Ishikawa (cell line): Measurements from ENCODE around the gene SH2D4B.

Experiments used
- CEBPB ChIP-seq: IDR thresholded peaks from 2 replicates; pipeline ENCODE4 v1.6.1; 2012
- CREB1 ChIP-seq: IDR thresholded peaks from 2 replicates; pipeline ENCODE4 v1.6.1; 2012; ENCODE audit warnings: low read depth
- EGR1 ChIP-seq: IDR thresholded peaks from 2 replicates; pipeline ENCODE4 v1.6.1; 2012
- EP300 ChIP-seq: IDR thresholded peaks from 2 replicates; pipeline ENCODE4 v1.6.1; 2012; ENCODE audit warnings: borderline replicate concordance
- FOXM1 ChIP-seq: IDR thresholded peaks from 2 replicates; pipeline ENCODE4 v1.6.1; 2012; ENCODE audit warnings: low read depth, borderline replicate concordance
- NFIC ChIP-seq: IDR thresholded peaks from 2 replicates; pipeline ENCODE4 v1.6.1; 2012
- RAD21 ChIP-seq: IDR thresholded peaks from 2 replicates; pipeline ENCODE4 v1.6.1; 2012; ENCODE audit warnings: low read depth
- TAF1 ChIP-seq: IDR thresholded peaks from 2 replicates; pipeline ENCODE4 v1.6.1; 2012; ENCODE audit warnings: low read depth, mild to moderate bottlenecking
- TCF12 ChIP-seq: IDR thresholded peaks from 2 replicates; pipeline ENCODE4 v1.6.1; 2012; ENCODE audit warnings: low read depth
- TEAD4 ChIP-seq: IDR thresholded peaks from 2 replicates; pipeline ENCODE4 v1.6.1; 2012
- YY1 ChIP-seq: IDR thresholded peaks from 2 replicates; pipeline ENCODE4 v1.6.1; 2012; ENCODE audit warnings: low read depth
- ZBTB7A ChIP-seq: IDR thresholded peaks from 2 replicates; pipeline ENCODE4 v1.6.1; 2012; ENCODE audit warnings: low read depth
- TF ChIP-seq, protein P1 (sequence below): IDR thresholded peaks from 2 replicates; pipeline ENCODE4 v1.6.1; 2012; ENCODE audit warnings: low read depth, mild to moderate bottlenecking
- TF ChIP-seq, protein P2 (sequence below): IDR thresholded peaks from 2 replicates; pipeline ENCODE4 v1.6.1; 2012
- TF ChIP-seq, protein P3 (sequence below): IDR thresholded peaks from 2 replicates; pipeline ENCODE4 v1.6.1; 2012

SH2D4B gene

DNA sequence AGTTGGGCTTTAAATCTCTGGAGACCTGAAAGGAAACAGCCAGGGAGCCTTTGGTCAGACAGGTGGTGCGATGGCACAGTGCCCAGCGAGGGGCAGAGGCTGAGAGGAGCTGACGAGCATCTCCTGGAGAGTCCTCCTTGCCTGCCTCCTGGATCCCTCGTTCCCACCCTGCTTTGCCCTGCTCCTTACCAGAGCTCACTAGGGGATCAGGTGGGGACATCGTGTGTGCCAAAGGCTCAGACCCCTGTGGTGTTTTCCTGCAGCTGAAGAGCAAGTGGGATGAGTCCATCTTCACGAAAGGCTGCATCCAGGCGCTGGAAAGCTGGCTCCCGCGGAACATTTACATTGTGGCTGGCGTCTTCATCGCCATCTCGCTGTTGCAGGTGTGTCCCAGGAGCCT is 21.8 kb upstream of the SH2D4B start:
- TF ChIP-seq EGR1 (no peak), RAD21 (no peak), TAF1 (no peak), TCF12 (no peak), YY1 (no peak), EP300 (no peak), ZBTB7A (no peak), FOXM1 (no peak), NFIC (no peak), TEAD4 (no peak), CREB1 (no peak), CEBPB (no peak)
- TF ChIP-seq, protein P1, sequence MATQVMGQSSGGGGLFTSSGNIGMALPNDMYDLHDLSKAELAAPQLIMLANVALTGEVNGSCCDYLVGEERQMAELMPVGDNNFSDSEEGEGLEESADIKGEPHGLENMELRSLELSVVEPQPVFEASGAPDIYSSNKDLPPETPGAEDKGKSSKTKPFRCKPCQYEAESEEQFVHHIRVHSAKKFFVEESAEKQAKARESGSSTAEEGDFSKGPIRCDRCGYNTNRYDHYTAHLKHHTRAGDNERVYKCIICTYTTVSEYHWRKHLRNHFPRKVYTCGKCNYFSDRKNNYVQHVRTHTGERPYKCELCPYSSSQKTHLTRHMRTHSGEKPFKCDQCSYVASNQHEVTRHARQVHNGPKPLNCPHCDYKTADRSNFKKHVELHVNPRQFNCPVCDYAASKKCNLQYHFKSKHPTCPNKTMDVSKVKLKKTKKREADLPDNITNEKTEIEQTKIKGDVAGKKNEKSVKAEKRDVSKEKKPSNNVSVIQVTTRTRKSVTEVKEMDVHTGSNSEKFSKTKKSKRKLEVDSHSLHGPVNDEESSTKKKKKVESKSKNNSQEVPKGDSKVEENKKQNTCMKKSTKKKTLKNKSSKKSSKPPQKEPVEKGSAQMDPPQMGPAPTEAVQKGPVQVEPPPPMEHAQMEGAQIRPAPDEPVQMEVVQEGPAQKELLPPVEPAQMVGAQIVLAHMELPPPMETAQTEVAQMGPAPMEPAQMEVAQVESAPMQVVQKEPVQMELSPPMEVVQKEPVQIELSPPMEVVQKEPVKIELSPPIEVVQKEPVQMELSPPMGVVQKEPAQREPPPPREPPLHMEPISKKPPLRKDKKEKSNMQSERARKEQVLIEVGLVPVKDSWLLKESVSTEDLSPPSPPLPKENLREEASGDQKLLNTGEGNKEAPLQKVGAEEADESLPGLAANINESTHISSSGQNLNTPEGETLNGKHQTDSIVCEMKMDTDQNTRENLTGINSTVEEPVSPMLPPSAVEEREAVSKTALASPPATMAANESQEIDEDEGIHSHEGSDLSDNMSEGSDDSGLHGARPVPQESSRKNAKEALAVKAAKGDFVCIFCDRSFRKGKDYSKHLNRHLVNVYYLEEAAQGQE: no peak
- TF ChIP-seq, protein P2, sequence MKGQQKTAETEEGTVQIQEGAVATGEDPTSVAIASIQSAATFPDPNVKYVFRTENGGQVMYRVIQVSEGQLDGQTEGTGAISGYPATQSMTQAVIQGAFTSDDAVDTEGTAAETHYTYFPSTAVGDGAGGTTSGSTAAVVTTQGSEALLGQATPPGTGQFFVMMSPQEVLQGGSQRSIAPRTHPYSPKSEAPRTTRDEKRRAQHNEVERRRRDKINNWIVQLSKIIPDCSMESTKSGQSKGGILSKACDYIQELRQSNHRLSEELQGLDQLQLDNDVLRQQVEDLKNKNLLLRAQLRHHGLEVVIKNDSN: no peak
- TF ChIP-seq, protein P3, sequence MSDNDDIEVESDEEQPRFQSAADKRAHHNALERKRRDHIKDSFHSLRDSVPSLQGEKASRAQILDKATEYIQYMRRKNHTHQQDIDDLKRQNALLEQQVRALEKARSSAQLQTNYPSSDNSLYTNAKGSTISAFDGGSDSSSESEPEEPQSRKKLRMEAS: no peak

DNA sequence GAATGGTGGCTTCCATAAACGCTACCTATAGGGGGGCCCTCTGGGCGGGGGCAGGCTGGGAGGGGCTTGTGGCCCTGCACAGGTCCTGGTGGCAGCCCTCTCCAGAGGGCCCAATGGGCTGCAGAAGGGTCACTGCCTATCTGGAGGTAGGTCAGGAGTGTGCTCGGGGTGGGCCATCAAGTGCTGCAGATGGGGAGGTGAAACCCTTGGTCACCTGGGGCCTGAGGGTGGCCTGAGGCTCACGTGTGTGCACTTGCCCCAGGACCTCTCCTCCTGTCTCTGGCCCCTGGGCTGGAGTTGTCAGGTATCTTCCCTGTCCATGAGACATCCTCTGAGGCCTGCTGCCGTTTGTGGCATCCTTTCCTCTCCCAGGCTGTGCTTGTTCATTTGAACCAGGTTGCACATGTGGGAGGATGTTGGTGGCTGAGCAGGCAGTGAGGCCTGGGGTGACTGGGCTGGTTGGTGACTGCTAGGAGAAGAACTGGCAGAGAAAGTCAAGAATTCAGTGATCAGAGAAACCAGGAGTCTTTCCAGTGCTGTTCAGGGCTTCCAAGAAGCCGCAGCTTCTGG is 21.1 kb upstream of the SH2D4B start:
- TF ChIP-seq RAD21: no peak
- TF ChIP-seq FOXM1: no peak
- TF ChIP-seq CEBPB: no peak
- TF ChIP-seq CREB1: no peak
- TF ChIP-seq, protein P3: no peak
- TF ChIP-seq TAF1: no peak
- TF ChIP-seq ZBTB7A: no peak
- TF ChIP-seq YY1: no peak
- TF ChIP-seq, protein P2: no peak
- no peak for TF ChIP-seq EP300
- no peak for TF ChIP-seq NFIC
- no peak for TF ChIP-seq TCF12

DNA sequence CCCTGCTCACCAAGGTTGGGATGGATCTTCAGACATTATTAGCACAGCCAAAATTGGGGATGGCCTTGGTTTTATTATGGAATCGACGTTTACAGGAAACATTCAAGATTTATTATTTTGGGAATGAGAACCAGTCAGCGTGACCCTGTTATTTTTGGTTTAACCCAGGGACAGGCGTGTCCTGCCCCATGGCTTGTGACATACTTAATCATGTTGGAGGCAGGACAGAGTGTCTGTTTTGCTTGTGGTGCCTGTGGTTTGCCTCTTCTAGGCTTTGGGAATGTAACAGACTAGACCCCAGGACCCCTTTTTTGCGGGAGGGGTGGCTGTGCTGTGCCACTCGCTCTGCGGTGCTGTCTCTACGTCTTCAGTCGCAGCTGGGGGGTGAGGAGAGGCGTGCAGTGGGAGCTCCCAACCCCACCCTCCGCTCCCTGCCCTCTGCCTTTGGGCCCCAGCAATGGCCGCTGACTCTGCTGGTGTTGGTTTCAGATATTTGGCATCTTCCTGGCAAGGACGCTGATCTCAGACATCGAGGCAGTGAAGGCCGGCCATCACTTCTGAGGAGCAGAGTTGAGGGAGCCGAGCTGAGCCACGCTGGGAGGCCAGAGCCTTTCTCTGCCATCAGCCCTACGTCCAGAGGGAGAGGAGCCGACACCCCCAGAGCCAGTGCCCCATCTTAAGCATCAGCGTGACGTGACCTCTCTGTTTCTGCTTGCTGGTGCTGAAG is 20.1 kb upstream of the SH2D4B start:
- TF ChIP-seq, protein P2: no peak
- TF ChIP-seq CREB1 (no peak), YY1 (no peak), CEBPB (no peak), TCF12 (no peak), NFIC (no peak), EP300 (no peak), EGR1 (no peak), TEAD4 (no peak), RAD21 (no peak), TAF1 (no peak), FOXM1 (no peak), ZBTB7A (no peak)
- TF ChIP-seq, protein P3: no peak
- TF ChIP-seq, protein P1: no peak

DNA sequence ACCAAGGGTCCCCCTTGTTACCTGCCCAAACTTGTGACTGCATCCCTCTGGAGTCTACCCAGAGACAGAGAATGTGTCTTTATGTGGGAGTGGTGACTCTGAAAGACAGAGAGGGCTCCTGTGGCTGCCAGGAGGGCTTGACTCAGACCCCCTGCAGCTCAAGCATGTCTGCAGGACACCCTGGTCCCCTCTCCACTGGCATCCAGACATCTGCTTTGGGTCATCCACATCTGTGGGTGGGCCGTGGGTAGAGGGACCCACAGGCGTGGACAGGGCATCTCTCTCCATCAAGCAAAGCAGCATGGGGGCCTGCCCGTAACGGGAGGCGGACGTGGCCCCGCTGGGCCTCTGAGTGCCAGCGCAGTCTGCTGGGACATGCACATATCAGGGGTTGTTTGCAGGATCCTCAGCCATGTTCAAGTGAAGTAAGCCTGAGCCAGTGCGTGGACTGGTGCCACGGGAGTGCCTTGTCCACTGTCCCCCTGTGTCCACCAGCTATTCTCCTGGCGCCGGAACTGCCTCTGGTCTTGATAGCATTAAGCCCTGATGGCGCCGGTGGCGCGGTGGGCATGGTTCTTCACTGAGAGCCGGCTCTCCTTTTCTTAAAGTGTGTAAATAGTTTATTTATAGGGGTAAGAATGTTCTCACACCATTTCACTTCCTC is 19.4 kb upstream of the SH2D4B start:
- TF ChIP-seq NFIC (no peak), EP300 (no peak), TCF12 (no peak)
- TF ChIP-seq, protein P3: no peak
- TF ChIP-seq, protein P1: no peak
